SK-N-MC (cell line): ENCODE measurements around the gene APCDD1.

ENCODE experiments used
- DNase-seq: peaks from one replicate; pipeline ENCODE4 v3.0.0-alpha.2; 2011; ENCODE audit warnings: low read depth, low spot score
- H3K27ac ChIP-seq: fragments of 200-600 bp; sonication (generic); 2 replicates; pipeline ENCODE4 v1.5.1; 2016; ENCODE audit warnings: mixed run types
- H3K36me3 ChIP-seq: fragments of 200-600 bp; sonication (generic); 2 replicates; pipeline ENCODE4 v1.6.1; 2017; ENCODE audit warnings: antibody characterized with exemption, low read length, mixed read lengths; ENCODE audit not compliant: insufficient read depth
- H3K4me3 ChIP-seq: fragments of 200-600 bp; sonication (generic); 2 replicates; pipeline ENCODE4 v1.5.1; 2016
- H3K9ac ChIP-seq: fragments of 200-600 bp; sonication (generic); 2 replicates; pipeline ENCODE4 v1.8.0; 2017; ENCODE audit warnings: mixed run types, mixed read lengths; ENCODE audit not compliant: insufficient read length
- H3K9me3 ChIP-seq: fragments of 200-600 bp; sonication (generic); 2 replicates; pipeline ENCODE4 v1.6.1; 2017; ENCODE audit warnings: low read depth, mild to moderate bottlenecking, antibody characterized with exemption, low read length, moderate library complexity, mixed read lengths
- EZH2 ChIP-seq: fragments of 200-600 bp; sonication (generic); IDR thresholded peaks from one replicate; pipeline ENCODE4 v1.6.1; 2017; ENCODE audit warnings: antibody characterized with exemption
- FOXP2 ChIP-seq: optimal IDR thresholded peaks from 2 replicates; pipeline ENCODE3; 2011; ENCODE audit warnings: mild to moderate bottlenecking, moderate library complexity; ENCODE audit not compliant: insufficient read depth; ENCODE audit errors: extremely low read length, control extremely low read depth
- POLR2AphosphoS5 ChIP-seq: IDR thresholded peaks from 2 replicates; pipeline ENCODE4 v1.6.1; 2012; ENCODE audit warnings: mild to moderate bottlenecking, low read depth, low read length, borderline replicate concordance

APCDD1 gene

DNA sequence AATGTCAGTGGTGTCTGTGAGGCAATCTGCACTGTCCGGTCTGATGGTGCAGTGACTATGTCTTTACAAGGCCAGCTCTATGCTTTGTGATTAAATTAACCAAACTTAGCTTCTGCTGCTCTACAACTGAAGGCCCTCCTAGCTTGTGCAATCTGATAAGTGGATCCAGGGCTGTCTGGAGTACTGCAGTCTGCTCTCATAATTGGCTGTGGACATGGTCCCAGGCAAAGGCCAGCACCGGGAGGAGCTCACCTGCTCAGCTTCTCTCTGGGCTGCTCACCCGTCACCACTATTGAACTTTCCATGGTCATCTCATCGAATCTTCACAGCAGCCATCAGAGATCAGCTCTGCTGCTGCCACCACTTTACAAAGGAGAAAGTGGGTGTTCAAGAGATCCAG lies 13.0 kb upstream of the APCDD1 start:
- Histone ChIP-seq H3K36me3 (no peaks in the 10 kb centered on the region), H3K4me3 (no peak overlapping the region), H3K27ac (no peak overlapping the region), H3K9ac (no peak overlapping the region), H3K9me3 (no peaks in the 10 kb centered on the region)
- TF ChIP-seq POLR2AphosphoS5, result no peak
- TF ChIP-seq EZH2, result no peak
- TF ChIP-seq FOXP2, result no peak
- DNase-seq, result no peak

DNA sequence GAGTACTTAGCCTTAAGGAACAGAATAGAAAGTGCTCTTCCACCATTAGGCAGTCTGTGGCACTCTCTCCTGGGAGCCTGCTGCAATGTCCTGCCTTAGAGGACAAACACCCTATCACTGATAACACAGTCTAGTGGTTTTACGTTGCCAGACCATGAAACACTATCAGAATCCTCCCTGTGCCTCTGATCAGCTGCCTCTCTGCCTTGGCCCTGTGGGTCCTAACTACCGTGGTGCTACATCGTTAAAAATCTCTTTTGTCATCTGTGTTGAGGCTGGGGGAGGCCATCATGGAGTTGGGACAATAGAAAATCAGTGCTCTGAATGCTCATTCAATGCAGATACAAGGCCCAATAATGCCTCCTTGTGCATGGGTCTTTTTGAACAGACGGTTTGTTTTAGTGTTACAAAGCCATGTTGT lies 11.9 kb upstream of the APCDD1 start:
- TF ChIP-seq FOXP2 (no peak), POLR2AphosphoS5 (no peak), EZH2 (no peak)
- no peaks in the 10 kb centered on the region for H3K9me3 ChIP-seq
- DNase-seq, result no peak
- H3K4me3 ChIP-seq, result no peak overlapping the region
- H3K27ac ChIP-seq, result no peak overlapping the region
- H3K36me3 ChIP-seq, result no peaks in the 10 kb centered on the region
- no peak overlapping the region for H3K9ac ChIP-seq

- H3K9ac ChIP-seq, result no peak overlapping the region
- no peak for DNase-seq
- TF ChIP-seq EZH2 (no peak), POLR2AphosphoS5 (no peak), FOXP2 (no peak)
- H3K27ac ChIP-seq, result no peak overlapping the region
- H3K36me3 ChIP-seq, result no peaks in the 10 kb centered on the region
- no peak overlapping the region for H3K4me3 ChIP-seq
- no peaks in the 10 kb centered on the region for H3K9me3 ChIP-seq
These were observed 11.4 kb upstream of the APCDD1 start for GRCh38 chr18:10443001-10443400.

DNA sequence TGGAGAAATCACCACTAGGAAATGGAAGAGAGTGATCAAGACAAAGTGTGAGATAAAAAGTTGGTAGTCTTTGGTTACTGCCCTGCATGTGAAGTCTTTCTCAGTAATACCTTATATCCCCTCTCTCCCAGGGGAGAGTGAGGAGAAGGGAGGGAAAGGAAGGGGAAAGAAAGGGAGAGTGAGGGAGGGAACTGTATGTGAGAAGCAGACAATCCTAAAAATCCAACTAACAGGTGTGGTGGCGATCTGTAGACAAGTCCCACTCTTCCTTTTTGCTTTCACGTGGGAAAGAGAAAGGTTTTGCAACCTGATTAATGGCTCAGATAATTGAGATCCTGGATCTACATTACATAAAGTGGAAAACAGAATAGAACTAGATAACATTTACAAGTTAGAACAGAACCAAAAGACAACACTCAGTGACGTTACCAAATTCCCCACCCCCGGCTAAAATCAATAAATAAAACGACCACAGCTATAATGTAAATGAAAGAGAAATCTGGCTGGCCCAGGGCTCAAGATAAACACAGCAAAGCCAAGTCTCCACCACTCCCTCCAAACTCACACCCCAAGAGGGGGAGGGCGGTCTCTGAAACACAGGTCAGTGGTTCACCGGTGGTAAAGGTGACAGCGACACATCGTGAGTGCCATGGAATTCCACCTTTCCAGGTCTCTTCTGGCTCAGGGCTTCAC lies 10.0 kb upstream of the APCDD1 start:
- Histone ChIP-seq H3K9ac (no peak overlapping the region), H3K27ac (no peak overlapping the region), H3K9me3 (no peaks in the 10 kb centered on the region), H3K36me3 (no peaks in the 10 kb centered on the region), H3K4me3 (no peak overlapping the region)
- DNase-seq, result no peak
- TF ChIP-seq POLR2AphosphoS5 (no peak), EZH2 (no peak), FOXP2 (no peak)

GRCh38 chr18:10449396-10449795 lies 5.0 kb upstream of the APCDD1 start:
- no peak overlapping the region for H3K9ac ChIP-seq
- H3K9me3 ChIP-seq, result no peaks in the 10 kb centered on the region
- H3K36me3 ChIP-seq, result no peaks in the 10 kb centered on the region
- DNase-seq, result no peak
- H3K4me3 ChIP-seq, result no peak overlapping the region
- H3K27ac ChIP-seq, result peak overlapping the region; percentile 38; the same call in 1 of the 2 replicates
- TF ChIP-seq FOXP2 (no peak), POLR2AphosphoS5 (no peak), EZH2 (no peak)

- Histone ChIP-seq H3K36me3 (peaks cover 10% of the 10 kb centered on the region), H3K9ac (no peak overlapping the region), H3K9me3 (no peaks in the 10 kb centered on the region), H3K4me3 (no peak overlapping the region), H3K27ac (no peak overlapping the region)
- TF ChIP-seq POLR2AphosphoS5, result no peak
- TF ChIP-seq FOXP2, result no peak
- TF ChIP-seq EZH2, result no peak
- DNase-seq, result no peak
These were observed 3.4 kb upstream of the APCDD1 start for GRCh38 chr18:10450986-10451385.

DNA sequence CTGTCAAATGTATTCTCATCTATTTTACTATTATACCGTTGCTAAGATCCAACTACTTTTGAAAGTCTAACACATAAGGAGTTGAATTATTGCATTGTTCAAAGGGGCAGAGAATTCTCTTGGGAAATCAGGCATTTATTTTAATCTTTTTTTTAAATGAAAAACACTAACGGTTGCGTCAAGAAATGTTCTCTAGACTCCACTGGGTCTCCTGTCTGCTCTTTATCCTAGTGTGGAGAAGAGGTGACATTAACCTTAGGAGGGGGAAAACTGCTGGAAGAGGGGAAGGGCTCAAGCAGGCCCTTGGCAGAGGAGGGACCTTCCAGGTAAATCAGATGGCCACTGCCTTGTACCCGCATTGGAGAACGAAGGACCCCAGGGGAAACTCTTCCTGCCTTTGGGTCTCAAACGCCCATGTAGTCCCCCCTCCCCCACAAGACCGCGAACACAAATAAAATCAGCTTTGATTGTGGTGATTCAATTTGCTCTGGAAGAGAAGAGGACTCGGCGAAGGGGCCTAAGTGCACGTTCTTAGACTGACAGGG lies 1.1 kb upstream of the APCDD1 start:
- peaks cover 34% of the 10 kb centered on the region for H3K36me3 ChIP-seq
- DNase-seq, result no peak
- no peaks in the 10 kb centered on the region for H3K9me3 ChIP-seq
- peak overlapping the region; percentile 91 for H3K27ac ChIP-seq
- peak overlapping the region; percentile 49 for H3K9ac ChIP-seq
- peak overlapping the region; percentile 57 for H3K4me3 ChIP-seq
- TF ChIP-seq EZH2 (no peak), FOXP2 (no peak), POLR2AphosphoS5 (no peak)

DNA sequence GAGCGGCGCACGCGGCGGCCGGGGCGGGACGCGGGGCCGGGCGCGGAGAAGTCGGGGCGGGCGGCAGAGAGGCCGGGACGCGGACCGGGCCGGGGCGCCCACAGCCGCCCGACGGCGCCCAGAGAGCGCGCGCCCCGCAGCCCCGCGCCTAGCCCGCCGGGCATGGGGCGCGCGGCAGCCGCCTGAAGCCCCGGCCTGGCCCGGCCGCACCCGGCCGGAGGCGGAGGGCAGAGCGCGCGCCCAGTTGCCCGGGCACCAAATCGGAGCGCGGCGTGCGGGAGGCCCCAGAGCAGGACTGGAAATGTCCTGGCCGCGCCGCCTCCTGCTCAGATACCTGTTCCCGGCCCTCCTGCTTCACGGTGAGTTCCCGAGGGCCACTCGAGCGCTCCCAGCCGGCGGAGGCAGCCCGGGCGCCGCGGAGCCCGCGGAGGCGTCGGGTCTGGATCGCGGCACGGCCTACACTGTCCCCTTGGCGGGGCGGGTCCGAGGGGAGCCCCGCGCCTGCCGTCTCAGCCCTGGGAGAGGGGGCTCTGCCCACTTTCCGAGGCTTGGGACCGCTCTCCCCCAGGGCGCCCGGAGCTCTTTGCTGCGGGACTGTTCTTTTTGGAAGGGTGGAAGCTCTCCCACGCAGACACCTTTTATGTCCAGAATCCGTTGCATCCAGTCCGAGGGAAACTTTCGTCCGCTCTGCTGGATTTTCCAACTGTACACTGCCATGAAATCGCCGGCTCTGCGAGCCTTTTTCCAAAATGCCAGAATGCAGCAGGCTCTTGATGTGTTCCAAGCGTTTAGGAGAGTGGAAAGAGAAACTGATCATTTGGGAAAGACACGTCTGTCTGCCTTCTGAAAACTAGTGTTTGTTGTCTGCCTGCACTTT lies 484 bp downstream of the APCDD1 start:
- Histone ChIP-seq H3K4me3 (peak overlapping the region; percentile 97), H3K9ac (peak overlapping the region; percentile 100), H3K27ac (peak overlapping the region; percentile 100), H3K9me3 (no peaks in the 10 kb centered on the region), H3K36me3 (peaks cover 50% of the 10 kb centered on the region)
- TF ChIP-seq EZH2 (no peak), FOXP2 (no peak), POLR2AphosphoS5 (no peak; the same call in none of the 2 replicates)
- DNase-seq, result no peak
